GM12878 (cell line): ENCODE data around the gene TBCD. TPM values are rescaled to one million over a fixed set of nuclear protein-coding genes. Genes with fewer than 3 reads are reported as not detected.
"Not testable (repeated sequence)": the region's sequence is repeated elsewhere in the genome, so short reads cannot be mapped to it uniquely, and the experiment has no call there.

Source experiments
- ATAC-seq: fragments of 200-7000 bp; cut with Tn5 transposase; 3 replicates; pipeline ENCODE4 v1.9.1; 2020; ENCODE audit warnings: mild to moderate bottlenecking, moderate library complexity
- BruUV-seq: library from RNA; stranded (reverse); fragments of 400-500 nt; replicated peaks from 2 replicates; lab custom pipeline; 2021; lab: Mats Ljungman, UMichigan
- CTCF ChIA-PET: fragments of 300-600 bp; sonication (Branson Sonifier 250); formaldehyde crosslinking; extraction: SDS; loops from one replicate; lab custom pipeline; 2021; ENCODE audit warnings: inconsistent platforms; lab: Yijun Ruan, JAX
- POLR2A ChIA-PET: fragments of 350-600 bp; formaldehyde crosslinking; extraction: SDS; loops from one replicate; lab custom pipeline; 2021; ENCODE audit warnings: inconsistent platforms; lab: Charles Lee
- RAD21 ChIA-PET: fragments of 300-600 bp; sonication (Branson Sonifier 250); formaldehyde crosslinking; loops from one replicate; lab custom pipeline; 2023; ENCODE audit warnings: antibody characterized with exemption; ENCODE audit not compliant: unreplicated experiment; lab: Charles Lee
- SMC1A ChIA-PET: fragments of 300-600 bp; sonication (Branson Sonifier 250); formaldehyde crosslinking; loops from one replicate; lab custom pipeline; 2023; ENCODE audit not compliant: unreplicated experiment, uncharacterized antibody; lab: Charles Lee
- DNase-seq: peaks from one replicate; pipeline ENCODE4 v3.0.0-alpha.2; 2011; ENCODE audit warnings: low read depth, low spot score
- FAIRE-seq: peaks from 3 replicates; lab custom pipeline; 2011; peaks lifted over from hg19 to GRCh38; lab: Jason Lieb, UNC
- H2AFZ ChIP-seq: 2 replicates; pipeline ENCODE4 v1.6.0; 2011; ENCODE audit warnings: low read depth, low read length, control low read depth; ENCODE audit not compliant: control insufficient read depth
- H3K27ac ChIP-seq: 2 replicates; pipeline ENCODE4 v1.5.1; 2011; ENCODE audit warnings: control low read depth; ENCODE audit not compliant: control insufficient read depth, insufficient read depth
- H3K27me3 ChIP-seq, 2 experiments: replicated peaks in 1 of 2; 2 replicates each; pipeline versions ENCODE4 v1.6.0 to v1.6.1; 2011; ENCODE audit warnings: low read length in 1 of 2; ENCODE audit not compliant: control insufficient read depth in 2 of 2, insufficient read depth in 2 of 2
- H3K36me3 ChIP-seq, 2 experiments: 2 replicates each; pipeline ENCODE4 v1.5.1; 2011; ENCODE audit warnings: low read length in 1 of 2; ENCODE audit not compliant: control insufficient read depth in 2 of 2, insufficient read depth in 2 of 2
- H3K4me1 ChIP-seq: 2 replicates; pipeline ENCODE4 v1.6.1; 2011; ENCODE audit warnings: mild to moderate bottlenecking, low read length, moderate library complexity, mixed read lengths; ENCODE audit not compliant: control insufficient read depth, insufficient read depth
- H3K4me2 ChIP-seq: 2 replicates; pipeline ENCODE4 v1.6.0; 2011; ENCODE audit warnings: control low read depth; ENCODE audit not compliant: control insufficient read depth, insufficient read depth
- H3K4me3 ChIP-seq: fragments of 200-600 bp; sonication (generic); 2 replicates; pipeline ENCODE4 v1.5.1; 2016
- H3K79me2 ChIP-seq: 2 replicates; pipeline ENCODE4 v1.6.0; 2011; ENCODE audit warnings: low read length; ENCODE audit not compliant: control insufficient read depth, insufficient read depth
- H3K9ac ChIP-seq: 2 replicates; pipeline ENCODE4 v1.8.0; 2011; ENCODE audit warnings: low read length, control low read depth, mixed read lengths; ENCODE audit not compliant: control insufficient read depth, insufficient read depth
- H3K9me3 ChIP-seq: replicated peaks from 3 replicates; pipeline ENCODE4 v1.5.1; 2011; ENCODE audit warnings: mild to moderate bottlenecking, low read length; ENCODE audit not compliant: control insufficient read depth, insufficient read depth
- H4K20me1 ChIP-seq: 2 replicates; pipeline ENCODE4 v1.6.0; 2011; ENCODE audit not compliant: control insufficient read depth, insufficient read depth
- ATF7 ChIP-seq: fragments of 450-650 bp; IDR thresholded peaks from 2 replicates; pipeline ENCODE4 v1.6.1; 2016; ENCODE audit warnings: low read depth, mild to moderate bottlenecking
- EED ChIP-seq: sonication (generic); IDR thresholded peaks from 2 replicates; pipeline ENCODE4 v1.6.1; 2016; ENCODE audit warnings: antibody characterized with exemption, low read depth
- ESRRA ChIP-seq: IDR thresholded peaks from 2 replicates; pipeline ENCODE4 v1.6.1; 2012; ENCODE audit warnings: mild to moderate bottlenecking, low read length, improper control_type of control experiment
- FOXK2 ChIP-seq: fragments of 450-650 bp; IDR thresholded peaks from 2 replicates; pipeline ENCODE4 v1.6.1; 2017; ENCODE audit warnings: mild to moderate bottlenecking, moderate library complexity
- HCFC1 ChIP-seq: fragments of 150-350 bp; IDR thresholded peaks from 2 replicates; pipeline ENCODE4 v1.6.1; 2014; ENCODE audit warnings: low read length
- MYC ChIP-seq: IDR thresholded peaks from 2 replicates; pipeline ENCODE4 v1.6.1; 2011; ENCODE audit warnings: mild to moderate bottlenecking, low read length, moderate library complexity, inconsistent platforms; ENCODE audit not compliant: insufficient read depth, insufficient replicate concordance, insufficient read length, severe bottlenecking
- PAX8 ChIP-seq: fragments of 450-650 bp; IDR thresholded peaks from 2 replicates; pipeline ENCODE4 v1.6.1; 2017; ENCODE audit warnings: mild to moderate bottlenecking, moderate library complexity
- SP1 ChIP-seq: IDR thresholded peaks from one replicate; pipeline ENCODE4 v1.6.1; 2011; ENCODE audit warnings: low read depth, low read length
- STAT1 ChIP-seq: fragments of 450-650 bp; conservative IDR thresholded peaks from 2 replicates; pipeline ENCODE4 v1.6.1; 2014; ENCODE audit warnings: antibody characterized with exemption, mild to moderate bottlenecking
- SUZ12 ChIP-seq: fragments of 200-600 bp; sonication (generic); IDR thresholded peaks from one replicate; pipeline ENCODE4 v1.6.1; 2018; ENCODE audit warnings: antibody characterized with exemption, mild to moderate bottlenecking; ENCODE audit not compliant: unreplicated experiment
- TARDBP ChIP-seq: IDR thresholded peaks from 2 replicates; pipeline ENCODE4 v1.6.1; 2016; ENCODE audit warnings: borderline replicate concordance
- TCF12 ChIP-seq: IDR thresholded peaks from 2 replicates; pipeline ENCODE4 v1.6.1; 2011; ENCODE audit warnings: low read depth, mild to moderate bottlenecking, low read length
- ZSCAN29 ChIP-seq: fragments of 450-650 bp; IDR thresholded peaks from 2 replicates; pipeline ENCODE4 v1.6.1; 2017; ENCODE audit warnings: mild to moderate bottlenecking, moderate library complexity
- WGBS: methylation state at CpG from one replicate; pipeline ENCODE4 v1.1.6; 2016; ENCODE audit warnings: low lambda C conversion rate; ENCODE audit not compliant: insufficient replicate concordance, insufficient coverage; ENCODE audit errors: missing lambda C conversion rate; 5-methylcytosine and 5-hydroxymethylcytosine counted together
- in situ Hi-C: fragments of 300-500 bp; cut with MboI; formaldehyde crosslinking; loops from 9 replicates; pipeline ENCODE4 v1.14.3; 2018; ENCODE audit warnings: mixed read lengths
- intact Hi-C: fragments of 100-400 bp; cut with micrococcal nuclease; formaldehyde crosslinking; loops from one replicate; pipeline ENCODE4 v1.14.2; 2022; ENCODE audit not compliant: unreplicated experiment
- polyA plus RNA-seq, 11 experiments: library from polyadenylated mRNA; depleted of rRNA in 4 of 11; unstranded in 6 of 11; stranded (reverse) in 5 of 11; fragments of >200 nt; fragmentation: Nextera tagmentation in 4 of 11; fragmentation: Illumina TruSeq in 1 of 11; extraction: Ambion mirVana in 4 of 11; extraction: Trizol in 1 of 11; gene quantifications; 1 replicate in 1 of 11; 2 replicates in 10 of 11; pipeline versions ENCODE4 v1.2.1 to v1.2.3, GENCODE V29; 2011 to 2016; ENCODE audit warnings: inconsistent platforms in 2 of 11, missing spikeins in 2 of 11, low read depth in 1 of 11
- total RNA-seq, 4 experiments: library from RNA; depleted of rRNA in 3 of 4; stranded (reverse); fragments of >200 nt in 3 of 4; fragmentation: Illumina TruSeq in 1 of 4; extraction: Trizol in 1 of 4; gene quantifications; 2 replicates each; pipeline versions ENCODE4 v1.2.1 to v1.2.3, GENCODE V29; 2013 to 2021
- TF ChIP-seq, protein P1 (sequence below): fragments of 450-650 bp; IDR thresholded peaks from 2 replicates; pipeline ENCODE4 v1.6.1; 2016; ENCODE audit warnings: mild to moderate bottlenecking

The TBCD gene
- total and polyA plus RNA-seq, 10 of the 15 experiments (the other 5 are each of a cell fraction or from before 2014, with no cell fraction given), result 10.3 to 114 (median 52.4) TPM

- Histone ChIP-seq H3K4me1 (peaks cover 32% of the 10 kb centered on the region), H2AFZ (peak overlapping the region; percentile 9; the same call in 1 of the 2 replicates), H3K4me2 (peak overlapping the region; percentile 22)
- ATAC-seq, intact Hi-C loops, BruUV-seq, RAD21 ChIA-PET, H3K27me3 ChIP-seq, H3K79me2 ChIP-seq, H3K9ac ChIP-seq, DNase-seq, H3K27ac ChIP-seq, FAIRE-seq, H4K20me1 ChIP-seq, H3K4me3 ChIP-seq, in situ Hi-C loops, H3K9me3 ChIP-seq, H3K36me3 ChIP-seq, POLR2A ChIA-PET: not testable (repeated sequence)
- CTCF ChIA-PET, result interaction anchor here (0.6 kb wide), 1 partner anchor 124 kb away, joined by 5 read pairs; no protein-coding TSS in a partner anchor
- SMC1A ChIA-PET, result interaction anchor here (0.8 kb wide), 1 partner anchor 77 kb away, joined by 3 read pairs; no protein-coding TSS in a partner anchor
- WGBS, result 29% methylated on average over 33 of the region's 33 CpGs
Observed at GRCh38 chr17:82968033-82968841, 216.4 kb downstream of the TBCD start.

- Histone ChIP-seq H3K27ac (no peak overlapping the region), H3K9me3 (no peaks in the 10 kb centered on the region), H2AFZ (no peak overlapping the region), H3K4me3 (no peak overlapping the region), H4K20me1 (no peaks in the 10 kb centered on the region), H3K36me3 (no peaks in the 10 kb centered on the region), H3K9ac (no peak overlapping the region), H3K4me2 (no peak overlapping the region), H3K79me2 (no peaks in the 10 kb centered on the region), H3K27me3 (no peaks in the 10 kb centered on the region), H3K4me1 (peaks cover 32% of the 10 kb centered on the region)
- FAIRE-seq, result no peak
- 18% methylated on average over 12 of the region's 12 CpGs for WGBS
- ChIA-PET CTCF (no interaction called here), POLR2A (no interaction called here), RAD21 (interaction anchor here (0.6 kb wide), 1 partner anchor 314 kb away, joined by 3 read pairs; no protein-coding TSS in a partner anchor), SMC1A (no interaction called here)
- intact Hi-C loops, result no loop called here
- no TSS peak for BruUV-seq
- DNase-seq, result no peak
- ATAC-seq, result no peak
- in situ Hi-C loops, result no loop called here
- TF ChIP-seq STAT1 (no peak), TARDBP (no peak), EED (no peak), TCF12 (no peak), PAX8 (no peak), SP1 (no peak), ATF7 (no peak), MYC (no peak), SUZ12 (no peak), ZSCAN29 (no peak), ESRRA (no peak), FOXK2 (no peak), HCFC1 (no peak)
- TF ChIP-seq, protein P1, sequence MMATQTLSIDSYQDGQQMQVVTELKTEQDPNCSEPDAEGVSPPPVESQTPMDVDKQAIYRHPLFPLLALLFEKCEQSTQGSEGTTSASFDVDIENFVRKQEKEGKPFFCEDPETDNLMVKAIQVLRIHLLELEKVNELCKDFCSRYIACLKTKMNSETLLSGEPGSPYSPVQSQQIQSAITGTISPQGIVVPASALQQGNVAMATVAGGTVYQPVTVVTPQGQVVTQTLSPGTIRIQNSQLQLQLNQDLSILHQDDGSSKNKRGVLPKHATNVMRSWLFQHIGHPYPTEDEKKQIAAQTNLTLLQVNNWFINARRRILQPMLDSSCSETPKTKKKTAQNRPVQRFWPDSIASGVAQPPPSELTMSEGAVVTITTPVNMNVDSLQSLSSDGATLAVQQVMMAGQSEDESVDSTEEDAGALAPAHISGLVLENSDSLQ, result no peak
Observed at GRCh38 chr17:82970067-82970466, 218.2 kb downstream of the TBCD start.
